Hematopoietic multipotent progenitor cell treated with erythropoietin and hydrocortisone succinate and interleukin-3 and kit ligand, for 4 days (in vitro differentiated cells): Measurements from ENCODE around the gene TRMT61B.
A peak's percentile ranks its signal among the peaks of the same experiment; 100 is the strongest.

Experiments
- DNase-seq: peaks from one replicate; pipeline ENCODE4 v3.0.0-alpha.2; 2015

TRMT61B gene

GRCh38 chr2:28870146-28870891 lies at the start of gene TRMT61B:
TSS of gene TRMT61B (minus strand) at chr2:28870309. CDS start at chr2:28870277, 32 bp downstream.
- DNase-seq: peak; percentile 98

DNA sequence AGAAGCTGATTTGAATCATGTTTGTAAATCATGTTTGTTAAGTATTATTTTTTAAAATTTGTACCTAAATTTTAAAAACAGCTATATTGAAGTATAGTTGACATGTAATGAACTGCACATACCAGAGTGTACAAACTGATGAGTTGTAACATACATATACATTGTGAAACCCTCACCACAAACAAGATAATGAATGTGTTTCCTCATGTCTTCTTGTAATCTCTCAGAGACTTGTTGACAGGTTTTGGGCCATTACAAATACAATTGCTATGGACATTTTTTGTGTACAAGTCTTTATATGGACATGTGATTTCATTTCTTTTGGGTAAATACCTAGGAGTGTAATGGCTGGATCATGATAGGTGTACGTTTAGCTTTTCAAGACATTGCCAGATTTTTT lies 45.8 kb upstream of the TRMT61B start:
- DNase-seq: peak; percentile 65

GRCh38 chr2:28909655-28910353 lies 39.7 kb upstream of the TRMT61B start:
- no peak for DNase-seq

GRCh38 chr2:28908172-28908571 lies 38.1 kb upstream of the TRMT61B start:
- no peak for DNase-seq

- no peak for DNase-seq
Measured at GRCh38 chr2:28906821-28907220, 36.7 kb upstream of the TRMT61B start.

GRCh38 chr2:28906376-28906775 lies 36.3 kb upstream of the TRMT61B start:
- DNase-seq: no peak

DNA sequence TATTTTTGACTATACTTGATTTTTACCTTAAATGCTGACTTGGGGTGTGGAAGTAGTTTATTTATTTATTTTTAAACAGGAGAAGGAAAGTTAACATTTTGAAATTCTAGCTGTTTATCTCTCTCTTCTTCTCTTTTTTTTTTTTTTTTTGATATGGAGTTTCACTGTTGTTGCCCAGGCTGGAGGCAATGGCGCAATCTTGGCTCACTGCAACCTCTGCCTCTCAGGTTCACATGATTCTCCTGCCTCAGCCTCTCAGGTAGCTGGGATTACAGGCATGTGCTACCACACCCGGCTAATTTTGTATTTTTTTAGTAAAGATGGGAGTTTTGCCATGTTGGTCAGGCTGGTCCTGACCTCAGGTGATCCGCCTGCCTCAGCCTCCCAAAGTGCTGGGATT lies 35.4 kb upstream of the TRMT61B start:
- DNase-seq: no peak

DNA sequence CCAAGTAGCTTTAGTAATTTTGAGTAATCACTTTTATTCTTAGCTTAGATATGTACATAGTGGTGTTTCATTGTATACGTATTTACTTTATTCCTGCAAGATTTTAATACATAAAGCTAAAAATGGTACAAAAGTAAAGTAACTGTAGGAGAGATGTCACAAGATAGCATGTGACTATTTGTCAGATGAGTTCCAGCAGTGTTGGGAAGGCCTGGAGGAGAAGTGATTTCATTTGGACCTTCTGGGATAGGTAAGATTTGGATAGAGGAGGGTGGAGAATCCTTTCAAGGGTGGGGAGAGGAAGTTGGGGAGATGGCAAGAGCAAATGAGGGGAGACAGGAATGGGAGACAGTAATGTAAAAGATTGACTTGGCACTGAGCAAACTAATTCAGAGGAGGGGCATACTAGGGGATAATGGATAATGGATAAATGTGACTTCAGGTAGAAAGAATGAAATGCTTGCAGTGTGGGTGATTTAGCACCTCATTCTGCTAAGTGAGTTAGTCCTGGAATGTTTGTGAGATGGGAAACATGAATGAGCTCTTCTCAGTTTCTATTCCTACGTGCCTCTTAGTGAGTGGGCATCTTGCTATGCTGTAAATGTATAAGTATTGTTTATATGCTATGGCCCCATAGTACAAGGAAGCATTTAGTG lies 34.8 kb upstream of the TRMT61B start:
- no peak for DNase-seq

GRCh38 chr2:28904295-28904694 lies 34.2 kb upstream of the TRMT61B start:
- no peak for DNase-seq

- no peak for DNase-seq
Measured at GRCh38 chr2:28902584-28902983, 32.5 kb upstream of the TRMT61B start.

GRCh38 chr2:28901841-28902240 lies 31.7 kb upstream of the TRMT61B start:
- DNase-seq: no peak

DNA sequence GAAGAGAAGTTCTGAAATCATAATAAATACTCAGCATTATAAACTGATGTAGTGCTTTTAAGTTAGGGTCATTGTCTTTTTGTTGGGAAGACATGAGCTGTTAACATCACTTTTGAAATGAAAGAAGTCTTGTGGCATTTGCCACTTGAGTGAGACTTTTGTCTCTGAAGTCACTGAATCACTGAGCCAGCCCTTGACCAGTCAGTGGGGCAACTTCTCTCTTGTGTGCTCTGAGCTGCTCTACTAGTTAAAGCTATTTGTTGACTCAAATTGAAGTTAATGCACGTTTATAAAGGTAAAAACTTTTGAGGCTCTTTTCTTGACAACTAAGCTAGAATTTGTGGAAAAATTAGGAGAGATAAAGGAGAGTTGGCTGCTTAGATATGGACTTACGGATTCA lies 31.1 kb upstream of the TRMT61B start:
- no peak for DNase-seq

GRCh38 chr2:28898048-28898447 lies 27.9 kb upstream of the TRMT61B start:
- DNase-seq: peak; percentile 40

DNA sequence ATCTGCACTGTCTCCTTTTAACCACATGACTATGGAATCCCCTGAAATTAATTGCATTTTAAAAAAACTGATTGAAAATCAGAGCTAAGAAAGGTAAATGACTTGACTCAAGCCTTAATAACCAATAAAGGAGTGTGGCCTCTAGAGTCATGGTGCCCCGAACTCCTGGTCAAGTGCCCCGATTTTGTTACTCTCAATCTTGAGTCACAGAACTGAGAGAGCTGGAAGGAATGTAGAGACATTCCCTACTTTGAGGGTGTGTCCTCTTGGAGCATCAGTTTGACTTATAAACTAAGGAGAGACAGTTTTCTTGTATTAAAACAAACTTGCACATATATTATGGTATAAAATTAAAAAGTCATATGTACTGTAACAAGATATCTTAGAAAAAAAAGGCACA lies 26.8 kb upstream of the TRMT61B start:
- no peak for DNase-seq

DNA sequence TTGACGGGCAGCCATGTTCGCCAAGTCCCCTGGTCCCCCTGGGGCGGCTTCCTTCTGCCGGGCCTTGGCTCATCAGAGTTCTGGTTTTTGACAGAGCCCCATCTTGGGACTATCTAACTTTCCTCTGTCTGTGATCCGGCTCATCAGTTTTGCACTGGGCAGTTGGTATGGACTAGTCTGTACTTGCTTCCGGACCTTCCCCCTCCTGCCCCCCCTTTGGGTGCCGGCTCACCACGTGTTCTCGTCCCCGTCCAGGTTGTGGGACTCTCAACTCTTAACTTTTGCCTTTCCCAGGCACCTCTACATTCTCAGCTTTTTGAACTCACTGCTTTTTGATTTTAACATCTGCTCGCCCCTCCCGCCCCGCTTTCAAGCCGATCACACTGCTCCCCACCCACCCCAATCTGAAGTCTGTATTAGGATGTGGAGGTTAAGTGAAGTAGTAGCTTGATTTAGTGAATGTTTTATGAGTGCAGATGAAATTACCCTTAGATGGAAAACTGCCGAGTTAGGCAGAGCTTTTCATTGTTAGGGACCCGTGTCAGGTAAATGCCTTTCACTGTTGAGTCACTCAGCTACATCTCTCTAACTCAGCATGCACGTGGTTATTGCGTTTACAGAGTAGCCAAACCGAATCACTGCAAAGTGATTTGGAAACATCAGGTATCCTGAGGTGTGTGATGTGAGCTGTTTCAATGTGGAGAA lies 25.2 kb upstream of the TRMT61B start:
- DNase-seq: peak; percentile 72

DNA sequence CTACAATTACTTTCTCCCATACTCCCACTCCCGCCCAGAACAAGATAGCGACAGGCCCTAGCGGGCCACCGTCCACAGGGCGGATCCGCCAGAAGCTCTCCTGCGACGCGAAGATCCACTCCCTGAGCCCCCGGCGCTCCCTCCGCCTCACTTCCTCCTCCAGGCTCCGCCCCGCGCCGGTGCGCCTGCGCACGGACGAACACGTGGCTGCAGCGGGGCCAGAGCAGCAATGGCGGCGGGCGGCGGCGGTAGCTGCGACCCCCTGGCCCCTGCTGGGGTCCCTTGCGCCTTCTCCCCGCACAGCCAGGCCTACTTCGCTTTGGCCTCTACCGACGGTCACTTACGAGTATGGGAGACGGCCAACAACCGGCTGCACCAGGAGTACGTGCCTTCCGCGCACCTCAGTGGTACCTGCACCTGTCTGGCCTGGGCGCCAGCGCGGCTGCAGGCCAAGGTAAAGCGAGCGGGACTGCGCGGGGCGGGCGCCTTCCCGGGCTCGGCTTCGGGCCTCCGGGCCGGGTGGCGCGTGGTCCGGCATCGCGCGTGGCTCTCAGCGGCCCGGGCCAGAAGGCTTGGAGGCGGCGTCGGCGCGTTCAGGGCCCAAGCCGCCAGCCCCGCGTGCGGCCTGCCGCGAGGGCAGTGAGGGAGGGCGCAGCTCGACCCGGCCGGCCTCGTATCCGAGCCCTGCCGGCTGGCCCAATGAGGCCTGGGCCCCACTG lies 24.5 kb upstream of the TRMT61B start, which contains the start of gene WDR43:
WDR43 (plus strand) TSS at position 198 of the 719 bp plus-strand sequence; CDS start at position 230, 32 bp downstream.
- DNase-seq: peak; percentile 100

GRCh38 chr2:28893488-28893887 lies 23.4 kb upstream of the TRMT61B start:
- DNase-seq: no peak

GRCh38 chr2:28880193-28880592 lies 10.1 kb upstream of the TRMT61B start:
- no peak for DNase-seq

DNA sequence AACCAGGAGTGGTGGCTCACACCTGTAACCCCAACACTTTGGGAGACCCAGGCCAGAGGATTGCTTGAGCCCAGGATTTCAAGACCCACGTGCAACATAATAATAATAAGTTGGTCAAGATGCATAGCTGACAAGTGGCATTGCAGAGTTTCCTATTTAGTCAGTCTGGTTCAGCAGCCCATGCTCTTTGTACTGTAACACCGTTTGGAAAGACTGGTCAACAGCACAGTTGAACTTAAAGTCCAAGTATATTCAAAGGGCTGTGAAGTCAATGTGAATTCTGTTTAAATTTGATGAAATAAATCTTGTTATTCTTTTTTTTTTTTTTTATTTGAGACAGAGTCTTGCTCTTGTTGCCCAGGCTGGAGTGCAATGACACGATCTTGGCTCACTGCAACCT lies 1.5 kb upstream of the TRMT61B start:
- DNase-seq: no peak

GRCh38 chr2:28869494-28870145 lies 489 bp downstream of the TRMT61B start:
- DNase-seq: peak; percentile 35

DNA sequence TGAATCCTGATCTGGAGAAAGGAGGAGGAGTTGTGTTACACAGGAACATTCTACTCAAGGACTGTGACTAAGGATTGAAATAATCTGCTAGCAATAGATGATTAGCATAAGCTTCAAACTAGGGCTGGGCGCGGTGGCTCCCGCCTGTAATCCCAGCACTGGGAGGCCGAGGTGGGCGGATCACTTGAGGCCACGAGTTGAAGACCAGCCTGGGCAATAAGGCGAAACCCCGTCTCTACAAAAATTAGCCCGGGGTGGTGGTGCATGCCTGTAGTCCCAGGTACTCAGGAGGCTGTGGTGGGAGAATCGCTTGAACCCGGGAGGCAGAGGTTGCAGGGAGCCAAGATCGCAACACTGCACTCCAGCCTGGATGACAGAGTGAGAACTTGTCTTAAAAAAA lies 1.5 kb downstream of the TRMT61B start:
- no peak for DNase-seq

DNA sequence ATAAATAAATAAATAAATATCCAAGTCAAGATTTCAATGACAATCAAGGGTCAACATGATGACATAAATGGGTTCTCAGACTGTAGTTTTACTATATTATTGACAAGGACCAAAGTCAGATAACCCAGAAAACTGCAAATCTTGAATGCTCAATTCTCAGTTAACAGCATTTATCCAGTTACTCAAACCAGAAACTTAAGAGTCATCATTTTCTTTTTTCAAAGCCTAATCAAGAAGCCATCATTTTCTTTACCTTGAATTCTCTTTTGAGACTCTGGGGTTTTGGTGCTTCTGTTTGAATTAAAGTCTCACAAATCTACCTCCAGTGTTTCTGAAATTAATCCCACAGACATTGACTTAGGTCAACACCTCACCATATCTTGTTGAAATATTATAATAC lies 14.1 kb downstream of the TRMT61B start:
- no peak for DNase-seq
